PC-9 (cell line): ENCODE results near the gene SIRT1. TPM values are rescaled to one million over a fixed set of nuclear protein-coding genes. Genes with fewer than 3 reads are reported as not detected.

ENCODE experiments used
- BruUV-seq: library from RNA; stranded (reverse); fragments of 400-500 nt; replicated peaks from 2 replicates; lab custom pipeline; 2021; lab: Mats Ljungman, UMichigan
- CTCF ChIA-PET: fragments of 300-600 bp; sonication (Branson Sonifier 250); formaldehyde crosslinking; loops from one replicate; lab custom pipeline; 2022; ENCODE audit warnings: antibody characterized with exemption; lab: Charles Lee
- POLR2A ChIA-PET: fragments of 300-600 bp; sonication (Branson Sonifier 250); formaldehyde crosslinking; loops from one replicate; lab custom pipeline; 2022; ENCODE audit warnings: antibody characterized with exemption; ENCODE audit not compliant: unreplicated experiment; lab: Charles Lee
- DNase-seq, 2 experiments: peaks; one replicate each; pipeline versions ENCODE4 v3.0.0 to v3.0.0-alpha.2; 2015 to 2022; ENCODE audit warnings: mixed read lengths in 1 of 2
- H2AFZ ChIP-seq: fragments of 200-600 bp; sonication (generic); 2 replicates; pipeline ENCODE4 v1.8.1; 2017; ENCODE audit warnings: antibody characterized with exemption
- H3F3A ChIP-seq: fragments of 200-600 bp; sonication (generic); 2 replicates; pipeline ENCODE4 v1.8.1; 2017; ENCODE audit warnings: antibody characterized with exemption, mild to moderate bottlenecking, low read depth; ENCODE audit not compliant: insufficient read depth
- H3K27ac ChIP-seq: fragments of 200-600 bp; sonication (generic); 2 replicates; pipeline ENCODE4 v1.6.1; 2016; ENCODE audit warnings: mixed run types
- H3K27me3 ChIP-seq: fragments of 200-600 bp; sonication (generic); 2 replicates; pipeline ENCODE4 v1.6.1; 2016; ENCODE audit warnings: low read depth, mixed run types; ENCODE audit not compliant: insufficient read depth
- H3K36me3 ChIP-seq: fragments of 200-600 bp; sonication (generic); 2 replicates; pipeline ENCODE4 v1.6.1; 2016; ENCODE audit warnings: low read depth, mixed run types
- H3K4me1 ChIP-seq: fragments of 200-600 bp; sonication (generic); replicated peaks from 2 replicates; pipeline ENCODE4 v1.6.1; 2016; ENCODE audit warnings: mixed run types; ENCODE audit not compliant: insufficient read depth
- H3K4me2 ChIP-seq: fragments of 200-600 bp; sonication (generic); 2 replicates; pipeline ENCODE4 v1.6.1; 2017; ENCODE audit warnings: mixed run types
- H3K4me3 ChIP-seq: fragments of 200-600 bp; sonication (generic); 2 replicates; pipeline ENCODE4 v1.6.1; 2016; ENCODE audit warnings: mixed run types
- H3K79me2 ChIP-seq: fragments of 200-600 bp; sonication (generic); 2 replicates; pipeline ENCODE4 v1.6.1; 2017; ENCODE audit warnings: low read depth, mixed run types
- H3K9me2 ChIP-seq: fragments of 200-600 bp; sonication (generic); 2 replicates; pipeline ENCODE4 v1.8.1; 2017; ENCODE audit warnings: mild to moderate bottlenecking; ENCODE audit not compliant: insufficient read depth
- H3K9me3 ChIP-seq: fragments of 200-600 bp; sonication (generic); 2 replicates; pipeline ENCODE4 v1.8.1; 2016; ENCODE audit warnings: low read depth; ENCODE audit not compliant: insufficient read depth
- H4K20me1 ChIP-seq: fragments of 200-600 bp; sonication (generic); 2 replicates; pipeline ENCODE4 v1.8.1; 2017; ENCODE audit not compliant: insufficient read depth
- CTCF ChIP-seq: fragments of 200-600 bp; sonication (generic); conservative IDR thresholded peaks from 2 replicates; pipeline ENCODE4 v1.6.1; 2017; ENCODE audit warnings: mixed run types, antibody characterized with exemption, mild to moderate bottlenecking, moderate library complexity
- EZH2 ChIP-seq: fragments of 200-600 bp; sonication (generic); IDR thresholded peaks from 2 replicates; pipeline ENCODE4 v1.8.0; 2017; ENCODE audit warnings: antibody characterized with exemption, low read depth
- intact Hi-C: fragments of 100-400 bp; cut with micrococcal nuclease; formaldehyde crosslinking; loops from one replicate; pipeline ENCODE4 v1.10.0; 2022; ENCODE audit not compliant: unreplicated experiment
- total RNA-seq: library from RNA; stranded (reverse); gene quantifications from 2 replicates; pipeline ENCODE4 v1.2.3, GENCODE V29; 2021

Gene SIRT1
- total RNA-seq, 1 experiment from 2014 or later: 15.8 TPM

GRCh38 chr10:67925449-67926005 is 41.1 kb downstream of the SIRT1 start:
- Histone ChIP-seq H3K4me1 (no peaks in the 10 kb centered on the region), H3K9me2 (no peaks in the 10 kb centered on the region), H3K27ac (no peak overlapping the region), H4K20me1 (no peaks in the 10 kb centered on the region; the same call in 1 of the 2 replicates), H3K27me3 (no peaks in the 10 kb centered on the region), H3K79me2 (no peaks in the 10 kb centered on the region), H3K9me3 (no peaks in the 10 kb centered on the region), H3F3A (peaks cover 39% of the 10 kb centered on the region), H3K4me2 (no peak overlapping the region), H2AFZ (no peak overlapping the region), H3K4me3 (no peak overlapping the region), H3K36me3 (peaks cover 34% of the 10 kb centered on the region)
- no TSS peak for BruUV-seq
- CTCF ChIA-PET: no interaction called here
- DNase-seq: no peak
- POLR2A ChIA-PET: no interaction called here
- TF ChIP-seq CTCF: no peak
- TF ChIP-seq EZH2: no peak
- intact Hi-C loops: no loop called here

- Histone ChIP-seq H3K4me3 (no peak overlapping the region), H3K4me2 (no peak overlapping the region), H3K9me3 (no peaks in the 10 kb centered on the region), H3K79me2 (no peaks in the 10 kb centered on the region), H3K27ac (no peak overlapping the region), H2AFZ (no peak overlapping the region), H4K20me1 (no peaks in the 10 kb centered on the region; the same call in 1 of the 2 replicates), H3K27me3 (no peaks in the 10 kb centered on the region), H3K36me3 (peaks cover 43% of the 10 kb centered on the region), H3K9me2 (no peaks in the 10 kb centered on the region), H3F3A (peaks cover 26% of the 10 kb centered on the region), H3K4me1 (no peaks in the 10 kb centered on the region)
- intact Hi-C loops: no loop called here
- no peak for DNase-seq
- TF ChIP-seq CTCF: no peak
- TF ChIP-seq EZH2: no peak
- ChIA-PET POLR2A (interaction anchor here (0.7 kb wide), 1 partner anchor 426 kb away, joined by 3 read pairs; no protein-coding TSS in a partner anchor), CTCF (no interaction called here)
- BruUV-seq: no TSS peak
These were observed 42.5 kb downstream of the SIRT1 start for GRCh38 chr10:67926951-67927350.

- Histone ChIP-seq H3F3A (peaks cover 26% of the 10 kb centered on the region), H3K36me3 (peaks cover 53% of the 10 kb centered on the region), H3K9me3 (no peaks in the 10 kb centered on the region), H2AFZ (no peak overlapping the region), H3K4me2 (no peak overlapping the region), H4K20me1 (no peaks in the 10 kb centered on the region), H3K79me2 (no peaks in the 10 kb centered on the region), H3K27me3 (no peaks in the 10 kb centered on the region), H3K9me2 (no peaks in the 10 kb centered on the region), H3K27ac (no peak overlapping the region), H3K4me1 (no peaks in the 10 kb centered on the region), H3K4me3 (no peak overlapping the region)
- intact Hi-C loops: no loop called here
- CTCF ChIA-PET: no interaction called here
- DNase-seq: no peak
- no TSS peak for BruUV-seq
- no peak for TF ChIP-seq CTCF
- no peak for TF ChIP-seq EZH2
- POLR2A ChIA-PET: no interaction called here
These were observed 48.7 kb downstream of the SIRT1 start for GRCh38 chr10:67933199-67933598.
